GM06990 (cell line): Measurements from ENCODE around the gene LTO1.

Experiments used
- DNase-seq: peaks from one replicate; pipeline ENCODE4 v3.0.0-alpha.2; 2011; ENCODE audit not compliant: insufficient read length; ENCODE audit errors: extremely low read depth
- H3K27me3 ChIP-seq: replicated peaks from 2 replicates; pipeline ENCODE4 v1.6.0; 2011; ENCODE audit warnings: low read length; ENCODE audit not compliant: control insufficient read depth, insufficient read depth
- H3K36me3 ChIP-seq: 2 replicates; pipeline ENCODE4 v1.5.1; 2011; ENCODE audit warnings: low read length; ENCODE audit not compliant: control insufficient read depth, insufficient read depth
- H3K4me3 ChIP-seq: replicated peaks from 2 replicates; pipeline ENCODE4 v1.5.1; 2011; ENCODE audit warnings: low read depth, mild to moderate bottlenecking, control low read depth, low read length
- TF ChIP-seq, protein P1 (sequence below): IDR thresholded peaks from 2 replicates; pipeline ENCODE4 v1.5.1; 2011; ENCODE audit warnings: low read length, control low read depth, mild to moderate bottlenecking, inconsistent platforms; ENCODE audit not compliant: insufficient read depth, poor library complexity, severe bottlenecking

The LTO1 gene

DNA sequence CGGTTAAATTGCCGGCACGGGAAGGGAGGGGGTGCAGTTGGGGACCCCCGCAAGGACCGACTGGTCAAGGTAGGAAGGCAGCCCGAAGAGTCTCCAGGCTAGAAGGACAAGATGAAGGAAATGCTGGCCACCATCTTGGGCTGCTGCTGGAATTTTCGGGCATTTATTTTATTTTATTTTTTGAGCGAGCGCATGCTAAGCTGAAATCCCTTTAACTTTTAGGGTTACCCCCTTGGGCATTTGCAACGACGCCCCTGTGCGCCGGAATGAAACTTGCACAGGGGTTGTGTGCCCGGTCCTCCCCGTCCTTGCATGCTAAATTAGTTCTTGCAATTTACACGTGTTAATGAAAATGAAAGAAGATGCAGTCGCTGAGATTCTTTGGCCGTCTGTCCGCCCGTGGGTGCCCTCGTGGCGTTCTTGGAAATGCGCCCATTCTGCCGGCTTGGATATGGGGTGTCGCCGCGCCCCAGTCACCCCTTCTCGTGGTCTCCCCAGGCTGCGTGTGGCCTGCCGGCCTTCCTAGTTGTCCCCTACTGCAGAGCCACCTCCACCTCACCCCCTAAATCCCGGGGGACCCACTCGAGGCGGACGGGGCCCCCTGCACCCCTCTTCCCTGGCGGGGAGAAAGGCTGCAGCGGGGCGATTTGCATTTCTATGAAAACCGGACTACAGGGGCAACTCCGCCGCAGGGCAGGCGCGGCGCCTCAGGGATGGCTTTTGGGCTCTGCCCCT is 34.7 kb downstream of the LTO1 start:
- H3K36me3 ChIP-seq: no peaks in the 10 kb centered on the region
- peak overlapping the region; percentile 38 for H3K4me3 ChIP-seq
- TF ChIP-seq, protein P1, sequence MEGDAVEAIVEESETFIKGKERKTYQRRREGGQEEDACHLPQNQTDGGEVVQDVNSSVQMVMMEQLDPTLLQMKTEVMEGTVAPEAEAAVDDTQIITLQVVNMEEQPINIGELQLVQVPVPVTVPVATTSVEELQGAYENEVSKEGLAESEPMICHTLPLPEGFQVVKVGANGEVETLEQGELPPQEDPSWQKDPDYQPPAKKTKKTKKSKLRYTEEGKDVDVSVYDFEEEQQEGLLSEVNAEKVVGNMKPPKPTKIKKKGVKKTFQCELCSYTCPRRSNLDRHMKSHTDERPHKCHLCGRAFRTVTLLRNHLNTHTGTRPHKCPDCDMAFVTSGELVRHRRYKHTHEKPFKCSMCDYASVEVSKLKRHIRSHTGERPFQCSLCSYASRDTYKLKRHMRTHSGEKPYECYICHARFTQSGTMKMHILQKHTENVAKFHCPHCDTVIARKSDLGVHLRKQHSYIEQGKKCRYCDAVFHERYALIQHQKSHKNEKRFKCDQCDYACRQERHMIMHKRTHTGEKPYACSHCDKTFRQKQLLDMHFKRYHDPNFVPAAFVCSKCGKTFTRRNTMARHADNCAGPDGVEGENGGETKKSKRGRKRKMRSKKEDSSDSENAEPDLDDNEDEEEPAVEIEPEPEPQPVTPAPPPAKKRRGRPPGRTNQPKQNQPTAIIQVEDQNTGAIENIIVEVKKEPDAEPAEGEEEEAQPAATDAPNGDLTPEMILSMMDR: no peak
- no peak for DNase-seq
- no peaks in the 10 kb centered on the region; the same call in 1 of the 2 replicates for H3K27me3 ChIP-seq

DNA sequence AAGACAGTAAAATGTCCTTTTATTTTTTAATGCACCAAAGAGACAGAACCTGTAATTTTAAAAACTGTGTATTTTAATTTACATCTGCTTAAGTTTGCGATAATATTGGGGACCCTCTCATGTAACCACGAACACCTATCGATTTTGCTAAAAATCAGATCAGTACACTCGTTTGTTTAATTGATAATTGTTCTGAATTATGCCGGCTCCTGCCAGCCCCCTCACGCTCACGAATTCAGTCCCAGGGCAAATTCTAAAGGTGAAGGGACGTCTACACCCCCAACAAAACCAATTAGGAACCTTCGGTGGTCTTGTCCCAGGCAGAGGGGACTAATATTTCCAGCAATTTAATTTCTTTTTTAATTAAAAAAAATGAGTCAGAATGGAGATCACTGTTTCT is 35.3 kb downstream of the LTO1 start:
- Histone ChIP-seq H3K36me3 (no peaks in the 10 kb centered on the region), H3K27me3 (no peaks in the 10 kb centered on the region; the same call in 1 of the 2 replicates), H3K4me3 (no peak overlapping the region)
- TF ChIP-seq, protein P1: no peak
- DNase-seq: no peak

DNA sequence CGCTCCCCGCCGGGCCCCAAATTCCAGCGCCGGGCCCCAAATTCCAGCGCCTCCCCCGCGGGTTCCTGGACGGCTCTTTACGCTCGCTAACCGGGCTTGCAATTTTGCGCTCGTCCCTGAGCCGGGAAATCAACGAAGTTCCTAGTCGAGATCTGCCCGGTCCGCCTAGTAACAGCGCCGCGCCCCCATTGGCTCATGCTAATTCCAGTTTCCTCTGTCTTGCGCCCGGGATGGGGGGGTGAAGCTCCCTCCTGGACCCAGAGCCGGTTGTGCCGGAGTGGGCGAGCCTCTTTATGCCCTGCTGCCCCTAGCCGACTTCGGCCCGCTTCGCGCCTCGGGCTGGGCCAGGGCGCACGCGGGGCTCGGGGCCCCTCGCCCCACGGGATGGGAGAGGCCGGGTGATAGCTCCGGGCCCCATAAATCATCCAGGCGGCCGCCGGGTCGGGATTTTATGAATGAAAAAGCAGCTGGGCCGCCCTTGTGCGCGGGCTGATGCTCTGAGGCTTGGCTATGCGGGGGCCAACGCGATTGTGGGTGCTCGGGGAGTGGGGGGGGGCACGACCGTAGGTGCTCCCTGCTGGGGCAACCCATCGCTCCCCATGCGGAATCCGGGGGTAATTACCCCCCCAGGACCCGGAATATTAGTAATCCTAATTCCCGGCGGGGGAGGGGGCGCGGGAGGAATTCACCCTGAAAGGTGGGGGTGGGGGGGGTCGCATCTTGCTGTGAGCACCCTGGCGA is 36.0 kb downstream of the LTO1 start:
- TF ChIP-seq, protein P1: no peak
- no peaks in the 10 kb centered on the region for H3K36me3 ChIP-seq
- peak overlapping the region; percentile 32 for H3K4me3 ChIP-seq
- H3K27me3 ChIP-seq: no peaks in the 10 kb centered on the region; the same call in none of the 2 replicates
- no peak for DNase-seq

DNA sequence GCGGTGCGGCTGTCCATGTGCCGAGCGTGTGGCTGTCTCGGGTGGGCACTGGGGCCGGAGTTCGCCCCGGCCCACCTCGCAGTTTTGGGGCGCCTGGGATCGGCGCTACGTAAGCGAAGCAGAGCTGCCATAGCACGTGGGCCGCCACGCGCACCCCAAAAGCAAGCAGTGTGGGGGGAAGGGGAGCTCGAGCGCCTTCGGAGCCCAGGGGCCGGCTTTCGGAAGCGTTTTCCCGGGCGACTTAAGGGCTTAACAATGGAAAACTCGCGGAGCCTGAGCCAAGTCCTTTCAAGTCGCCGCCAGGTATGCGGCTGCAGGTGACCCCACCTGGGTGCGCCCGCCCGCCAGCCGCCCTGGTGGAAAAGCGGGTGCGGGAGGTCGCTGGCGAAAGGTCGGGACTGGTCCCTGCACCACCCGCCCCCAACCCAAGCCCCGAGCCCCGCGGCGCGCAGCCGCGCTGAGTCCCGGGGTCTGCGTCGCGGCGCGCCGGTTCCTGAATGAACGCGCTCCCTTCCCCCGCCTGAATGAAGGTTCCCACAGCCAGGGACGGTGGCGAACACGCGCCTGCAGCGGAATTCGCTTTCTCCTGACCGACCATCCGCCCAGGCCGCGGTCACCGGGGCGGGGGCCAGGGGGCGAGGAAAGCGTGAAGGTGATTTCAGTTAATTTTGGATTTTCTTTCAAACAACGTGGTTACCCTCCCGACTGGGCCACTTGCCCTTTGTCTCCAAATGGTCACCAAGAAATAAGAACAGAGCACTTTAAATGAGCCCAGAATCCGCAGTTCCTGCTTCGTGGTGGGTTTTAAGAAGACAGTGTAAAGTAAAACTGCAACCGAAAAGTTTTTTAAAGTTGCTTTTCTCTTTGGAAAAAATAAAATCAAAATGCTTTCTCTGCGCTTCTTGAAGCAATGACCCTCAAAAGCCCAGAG is 36.9 kb downstream of the LTO1 start:
- no peak for DNase-seq
- TF ChIP-seq, protein P1: no peak
- Histone ChIP-seq H3K27me3 (no peaks in the 10 kb centered on the region; the same call in none of the 2 replicates), H3K4me3 (peak overlapping the region; percentile 23), H3K36me3 (no peaks in the 10 kb centered on the region)

DNA sequence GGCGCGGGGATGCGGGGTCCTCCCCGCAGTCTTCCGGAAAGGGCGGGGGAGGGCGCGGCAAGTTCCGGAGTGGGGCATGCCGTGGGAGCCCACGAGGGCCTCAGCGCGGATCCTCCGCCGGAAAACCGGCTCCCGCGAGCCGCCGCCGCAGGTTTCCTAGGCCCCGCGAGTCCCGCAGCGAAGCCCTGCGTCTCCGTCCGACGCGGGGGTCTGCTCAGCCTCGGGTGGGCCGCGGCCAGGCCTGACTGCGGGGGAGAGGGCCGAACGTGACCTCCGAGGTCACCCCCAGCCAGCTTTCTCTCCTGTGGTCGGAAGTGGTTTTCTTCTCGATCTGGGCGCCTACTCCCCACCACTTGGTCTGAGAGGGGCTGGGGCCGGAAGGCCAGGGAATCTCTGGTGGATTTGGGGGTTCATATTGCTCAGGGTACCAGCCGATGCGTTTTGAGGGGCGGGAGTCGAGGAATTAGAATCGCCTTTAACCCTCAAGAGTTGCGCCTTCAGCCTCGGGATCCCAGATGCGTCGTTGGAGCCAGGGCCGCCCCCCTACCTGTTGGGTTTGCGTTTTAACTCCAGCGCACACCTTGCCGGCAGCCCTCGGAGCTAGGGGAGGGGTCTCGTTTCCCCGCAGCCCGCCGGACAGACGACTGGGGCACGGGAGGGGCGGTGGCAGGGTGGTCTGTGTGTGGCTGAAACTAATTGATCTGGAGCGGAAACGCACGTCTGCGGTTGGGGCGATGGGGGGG is 37.8 kb downstream of the LTO1 start:
- no peak overlapping the region for H3K4me3 ChIP-seq
- TF ChIP-seq, protein P1: no peak
- H3K27me3 ChIP-seq: no peaks in the 10 kb centered on the region; the same call in none of the 2 replicates
- no peaks in the 10 kb centered on the region for H3K36me3 ChIP-seq
- DNase-seq: no peak
